Measurements from ENCODE around the gene ZNF652.

DNA sequence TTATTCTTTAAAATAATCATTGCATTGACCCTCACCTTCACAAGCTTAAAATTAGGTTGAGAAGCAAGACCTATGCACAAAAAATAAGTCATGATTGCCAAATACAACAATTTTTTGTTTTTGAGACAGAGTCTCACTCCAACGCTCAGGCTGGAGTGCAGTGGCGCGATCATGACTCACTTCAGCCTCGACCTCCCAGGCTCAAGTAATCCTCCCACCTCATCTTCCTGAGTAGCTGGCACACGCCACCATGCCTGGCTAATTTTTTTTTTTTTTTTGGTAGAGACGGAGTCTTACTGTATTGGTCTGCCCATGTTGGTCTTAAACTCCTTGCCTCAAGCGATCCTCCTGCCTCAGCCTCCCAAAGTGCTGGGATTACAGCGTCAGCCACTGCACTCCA lies 24.2 kb downstream of the ZNF652 start:
- TF ChIP-seq, protein P1, sequence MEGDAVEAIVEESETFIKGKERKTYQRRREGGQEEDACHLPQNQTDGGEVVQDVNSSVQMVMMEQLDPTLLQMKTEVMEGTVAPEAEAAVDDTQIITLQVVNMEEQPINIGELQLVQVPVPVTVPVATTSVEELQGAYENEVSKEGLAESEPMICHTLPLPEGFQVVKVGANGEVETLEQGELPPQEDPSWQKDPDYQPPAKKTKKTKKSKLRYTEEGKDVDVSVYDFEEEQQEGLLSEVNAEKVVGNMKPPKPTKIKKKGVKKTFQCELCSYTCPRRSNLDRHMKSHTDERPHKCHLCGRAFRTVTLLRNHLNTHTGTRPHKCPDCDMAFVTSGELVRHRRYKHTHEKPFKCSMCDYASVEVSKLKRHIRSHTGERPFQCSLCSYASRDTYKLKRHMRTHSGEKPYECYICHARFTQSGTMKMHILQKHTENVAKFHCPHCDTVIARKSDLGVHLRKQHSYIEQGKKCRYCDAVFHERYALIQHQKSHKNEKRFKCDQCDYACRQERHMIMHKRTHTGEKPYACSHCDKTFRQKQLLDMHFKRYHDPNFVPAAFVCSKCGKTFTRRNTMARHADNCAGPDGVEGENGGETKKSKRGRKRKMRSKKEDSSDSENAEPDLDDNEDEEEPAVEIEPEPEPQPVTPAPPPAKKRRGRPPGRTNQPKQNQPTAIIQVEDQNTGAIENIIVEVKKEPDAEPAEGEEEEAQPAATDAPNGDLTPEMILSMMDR (IDR thresholded peaks at IDR 0.05; ENCODE audit: low read depth, low read length, poor library complexity, severe bottlenecking) = no peak
- no peak for TF ChIP-seq EZH2phosphoT487 (IDR thresholded peaks at IDR 0.05; ENCODE audit: borderline replicate concordance, low read length)
